PC-3 (cell line): Measurements from ENCODE around the gene SNX20. TPM values are rescaled to one million over a fixed set of nuclear protein-coding genes. Genes with fewer than 3 reads are reported as not detected.

Experiments used
- ATAC-seq: fragments of 200-7000 bp; cut with Tn5 transposase; 2 replicates; pipeline ENCODE4 v1.9.1; 2020; ENCODE audit warnings: mild to moderate bottlenecking, moderate library complexity
- BruUV-seq: library from RNA; stranded (reverse); fragments of 400-500 nt; replicated peaks from 2 replicates; lab custom pipeline; 2021; lab: Mats Ljungman, UMichigan
- CTCF ChIA-PET: fragments of 300-600 bp; sonication (Branson Sonifier 250); formaldehyde crosslinking; loops from one replicate; lab custom pipeline; 2022; ENCODE audit warnings: antibody characterized with exemption; lab: Charles Lee
- POLR2A ChIA-PET: fragments of 300-600 bp; sonication (Branson Sonifier 250); formaldehyde crosslinking; loops from one replicate; lab custom pipeline; 2022; ENCODE audit warnings: antibody characterized with exemption; ENCODE audit not compliant: unreplicated experiment; lab: Charles Lee
- DNase-seq: peaks from one replicate; pipeline ENCODE4 v3.0.0-alpha.2; 2015
- H2AFZ ChIP-seq: fragments of 300-600 bp; sonication (generic); 2 replicates; pipeline ENCODE4 v1.6.0; 2016; ENCODE audit warnings: antibody characterized with exemption, low read length
- H3F3A ChIP-seq: fragments of 300-600 bp; sonication (generic); one replicate; pipeline ENCODE4 v1.6.0; 2017; ENCODE audit warnings: antibody characterized with exemption, low read length, control low read depth, mild to moderate bottlenecking; ENCODE audit not compliant: unreplicated experiment
- H3K27ac ChIP-seq: fragments of 300-600 bp; sonication (generic); 2 replicates; pipeline ENCODE4 v1.5.1; 2016; ENCODE audit warnings: mild to moderate bottlenecking, low read length
- H3K27me3 ChIP-seq: fragments of 300-600 bp; sonication (generic); 2 replicates; pipeline ENCODE4 v1.6.1; 2016; ENCODE audit warnings: low read length, mixed read lengths
- H3K36me3 ChIP-seq: fragments of 300-600 bp; sonication (generic); 2 replicates; pipeline ENCODE4 v1.6.1; 2016; ENCODE audit warnings: low read depth, mixed run types, low read length, mixed read lengths
- H3K4me1 ChIP-seq: fragments of 300-600 bp; sonication (generic); 2 replicates; pipeline ENCODE4 v1.5.1; 2016; ENCODE audit warnings: low read length; ENCODE audit not compliant: insufficient read depth
- H3K4me2 ChIP-seq: fragments of 300-600 bp; sonication (generic); 2 replicates; pipeline ENCODE4 v1.6.0; 2016; ENCODE audit warnings: low read length
- H3K4me3 ChIP-seq: fragments of 300-600 bp; sonication (generic); 2 replicates; pipeline ENCODE4 v1.5.1; 2016; ENCODE audit warnings: mild to moderate bottlenecking, low read length, mixed read lengths
- H3K79me2 ChIP-seq: fragments of 300-600 bp; sonication (generic); 2 replicates; pipeline ENCODE4 v1.6.1; 2017; ENCODE audit warnings: low read length, mixed read lengths
- H3K9ac ChIP-seq: fragments of 300-600 bp; sonication (generic); 2 replicates; pipeline ENCODE4 v1.6.0; 2016; ENCODE audit warnings: mild to moderate bottlenecking, low read length
- H3K9me2 ChIP-seq: fragments of 300-600 bp; sonication (generic); replicated peaks from 2 replicates; pipeline ENCODE4 v1.6.1; 2016; ENCODE audit warnings: mixed run types, low read length, mixed read lengths
- H3K9me3 ChIP-seq: fragments of 300-600 bp; sonication (generic); 2 replicates; pipeline ENCODE4 v1.6.1; 2016; ENCODE audit warnings: low read length, mixed read lengths
- H4K20me1 ChIP-seq: fragments of 300-600 bp; sonication (generic); 2 replicates; pipeline ENCODE4 v1.6.1; 2016; ENCODE audit warnings: low read length, mixed read lengths
- CTCF ChIP-seq: fragments of 300-600 bp; sonication (generic); conservative IDR thresholded peaks from 2 replicates; pipeline ENCODE4 v1.5.1; 2017; ENCODE audit warnings: antibody characterized with exemption, low read depth, mild to moderate bottlenecking, low read length
- EZH2 ChIP-seq: fragments of 300-600 bp; sonication (generic); IDR thresholded peaks from one replicate; pipeline ENCODE4 v1.6.1; 2017; ENCODE audit warnings: antibody characterized with exemption, mild to moderate bottlenecking, low read length; ENCODE audit not compliant: unreplicated experiment
- EZH2phosphoT487 ChIP-seq: fragments of 300-600 bp; sonication (generic); IDR thresholded peaks from 2 replicates; pipeline ENCODE4 v1.6.1; 2018; ENCODE audit warnings: mild to moderate bottlenecking, antibody characterized with exemption, low read length, borderline replicate concordance
- intact Hi-C: fragments of 100-400 bp; cut with micrococcal nuclease; formaldehyde crosslinking; loops from 2 replicates; pipeline ENCODE4 v1.9.0; 2023
- total RNA-seq: library from RNA; depleted of rRNA; stranded (reverse); fragments of >200 nt; gene quantifications from 2 replicates; pipeline ENCODE4 v1.2.3, GENCODE V29; 2014

The SNX20 gene
- total RNA-seq, 1 experiment from 2014 or later: not detected

GRCh38 chr16:50675686-50676610, 5.2 kb downstream of the SNX20 start:
- DNase-seq (no peak), ATAC-seq (no peak)
- Histone ChIP-seq H3K9me2 (no peaks in the 10 kb centered on the region), H3F3A (no peaks in the 10 kb centered on the region), H3K4me2 (no peak overlapping the region), H3K27ac (no peak overlapping the region), H3K4me3 (no peak overlapping the region), H4K20me1 (no peaks in the 10 kb centered on the region), H3K36me3 (no peaks in the 10 kb centered on the region), H3K4me1 (no peaks in the 10 kb centered on the region), H3K27me3 (no peaks in the 10 kb centered on the region), H3K79me2 (no peaks in the 10 kb centered on the region), H3K9me3 (no peaks in the 10 kb centered on the region), H2AFZ (no peak overlapping the region), H3K9ac (no peak overlapping the region)
- no TSS peak for BruUV-seq
- ChIA-PET POLR2A (no interaction called here), CTCF (no interaction called here)
- intact Hi-C loops: no loop called here
- TF ChIP-seq CTCF: no peak
- no peak for TF ChIP-seq EZH2
- TF ChIP-seq EZH2phosphoT487: no peak

GRCh38 chr16:50674831-50675230, 6.3 kb downstream of the SNX20 start:
- TF ChIP-seq EZH2: no peak
- TF ChIP-seq CTCF: no peak
- TF ChIP-seq EZH2phosphoT487: no peak
- CTCF ChIA-PET: interaction anchor here (0.9 kb wide), 1 partner anchor 132 kb away, joined by 4 read pairs; no protein-coding TSS in a partner anchor
- H3K27me3 ChIP-seq: no peaks in the 10 kb centered on the region
- POLR2A ChIA-PET: no interaction called here
- H3K9ac ChIP-seq: no peak overlapping the region
- H3K79me2 ChIP-seq: no peaks in the 10 kb centered on the region
- H4K20me1 ChIP-seq: no peaks in the 10 kb centered on the region
- no peaks in the 10 kb centered on the region for H3K9me3 ChIP-seq
- H3K4me2 ChIP-seq: no peak overlapping the region
- no peaks in the 10 kb centered on the region for H3K36me3 ChIP-seq
- H3F3A ChIP-seq: no peaks in the 10 kb centered on the region
- no peaks in the 10 kb centered on the region for H3K4me1 ChIP-seq
- ATAC-seq (no peak), DNase-seq (peak; percentile 7)
- H3K27ac ChIP-seq: no peak overlapping the region
- H3K9me2 ChIP-seq: no peaks in the 10 kb centered on the region
- no peak overlapping the region for H2AFZ ChIP-seq
- no TSS peak for BruUV-seq
- intact Hi-C loops: no loop called here
- H3K4me3 ChIP-seq: no peak overlapping the region
